ENCODE measurements around the gene SESN3.
A peak's percentile ranks its signal among the peaks of the same experiment; 100 is the strongest.
"Not testable (repeated sequence)": the region's sequence is repeated elsewhere in the genome, so short reads cannot be mapped to it uniquely, and the experiment has no call there.

The SESN3 gene

GRCh38 chr11:95253141-95253540 lies 22.1 kb upstream of the SESN3 start:
- DNase-seq (ENCODE audit: low read depth, low spot score): no peak
- no peak overlapping the region for H3K27ac ChIP-seq

- no peak overlapping the region for H3K27ac ChIP-seq
- DNase-seq (ENCODE audit: low read depth, low spot score): no peak
Measured at GRCh38 chr11:95252586-95252985, 21.6 kb upstream of the SESN3 start.

- not testable (repeated sequence) for DNase-seq (ENCODE audit: low read depth, low spot score); H3K27ac ChIP-seq
Measured at GRCh38 chr11:95251896-95252295, 20.9 kb upstream of the SESN3 start.

GRCh38 chr11:95248666-95249467 lies 17.9 kb upstream of the SESN3 start:
- no peak for DNase-seq (ENCODE audit: low read depth, low spot score)
- no peak overlapping the region for H3K27ac ChIP-seq

- no peak for DNase-seq (ENCODE audit: low read depth, low spot score)
- H3K27ac ChIP-seq: no peak overlapping the region
Measured at GRCh38 chr11:95247883-95248282, 16.9 kb upstream of the SESN3 start.

GRCh38 chr11:95247127-95247684 lies 16.2 kb upstream of the SESN3 start:
- no peak for DNase-seq (ENCODE audit: low read depth, low spot score)
- no peak overlapping the region for H3K27ac ChIP-seq

- H3K27ac ChIP-seq: peak overlapping the region; percentile 85
Measured at GRCh38 chr11:95245581-95245980, 14.6 kb upstream of the SESN3 start.

GRCh38 chr11:95245038-95245437 lies 14.0 kb upstream of the SESN3 start:
- DNase-seq (ENCODE audit: low read depth, low spot score): peak; percentile 92
- H3K27ac ChIP-seq: peak overlapping the region; percentile 85

More at GRCh38 chr11:95245581-95245980, 14.6 kb upstream of the SESN3 start:
- DNase-seq (ENCODE audit: low read depth, low spot score): no peak

GRCh38 chr11:95243673-95244072 lies 12.7 kb upstream of the SESN3 start:
- no peak overlapping the region for H3K27ac ChIP-seq
- DNase-seq (ENCODE audit: low read depth, low spot score): no peak

- no peak for DNase-seq (ENCODE audit: low read depth, low spot score)
Measured at GRCh38 chr11:95242845-95243605, 12.0 kb upstream of the SESN3 start.

GRCh38 chr11:95242091-95242844 lies 11.3 kb upstream of the SESN3 start:
- DNase-seq (ENCODE audit: low read depth, low spot score): no peak
- H3K27ac ChIP-seq: no peak overlapping the region

More at GRCh38 chr11:95242845-95243605, 12.0 kb upstream of the SESN3 start:
- H3K27ac ChIP-seq: no peak overlapping the region

GRCh38 chr11:95241681-95242081 lies 10.7 kb upstream of the SESN3 start:
- no peak overlapping the region for H3K27ac ChIP-seq
- DNase-seq (ENCODE audit: low read depth, low spot score): no peak

GRCh38 chr11:95239871-95240649 lies 9.1 kb upstream of the SESN3 start:
- H3K27ac ChIP-seq: no peak overlapping the region
- DNase-seq (ENCODE audit: low read depth, low spot score): no peak

- H3K27ac ChIP-seq: peak overlapping the region; percentile 72
- no peak for DNase-seq (ENCODE audit: low read depth, low spot score)
Measured at GRCh38 chr11:95232666-95233065, 1.7 kb upstream of the SESN3 start.

- DNase-seq (ENCODE audit: low read depth, low spot score): no peak
- H3K27ac ChIP-seq: peak overlapping the region; percentile 72
Measured at GRCh38 chr11:95231881-95232605, 1.0 kb upstream of the SESN3 start.

GRCh38 chr11:95230810-95231126 lies 234 bp downstream of the SESN3 start:
- no peak for DNase-seq (ENCODE audit: low read depth, low spot score)
- H3K27ac ChIP-seq: peak overlapping the region; percentile 52

- no peak for DNase-seq (ENCODE audit: low read depth, low spot score)
Measured at GRCh38 chr11:95229993-95230809, 801 bp downstream of the SESN3 start.

More at GRCh38 chr11:95229993-95230809, 801 bp downstream of the SESN3 start:
- peak overlapping the region; percentile 52 for H3K27ac ChIP-seq
